GM19025 (cell line): ENCODE measurements around the gene VAT1L.

Experiments used
- ATAC-seq: cut with Tn5 transposase; IDR thresholded peaks from one replicate; pipeline ENCODE4 v1.9.1; 2021; ENCODE audit warnings: mild to moderate bottlenecking, low read depth, moderate library complexity; ENCODE audit not compliant: unreplicated experiment

Gene VAT1L

DNA sequence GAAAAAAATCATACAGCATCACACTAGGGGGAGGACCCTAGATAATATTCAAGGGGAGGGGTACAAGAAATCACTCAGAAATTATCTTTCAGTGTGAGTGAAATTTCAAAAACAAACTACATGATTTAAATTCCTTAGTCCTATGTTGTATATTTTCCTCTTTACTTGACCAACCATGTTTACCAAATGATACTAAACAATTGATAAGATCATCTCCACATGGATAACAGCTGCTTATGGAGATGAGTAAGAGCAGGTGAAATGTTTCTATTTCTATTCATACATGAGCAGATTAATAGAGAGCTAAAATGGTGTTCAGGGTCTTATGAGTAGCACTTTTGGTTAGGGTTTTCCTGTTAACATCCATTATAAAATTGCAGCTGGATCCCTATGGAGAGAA lies 7.3 kb upstream of the VAT1L start:
- ATAC-seq, result no peak

- no peak for ATAC-seq
Measured at GRCh38 chr16:77782694-77783093, 5.7 kb upstream of the VAT1L start.

DNA sequence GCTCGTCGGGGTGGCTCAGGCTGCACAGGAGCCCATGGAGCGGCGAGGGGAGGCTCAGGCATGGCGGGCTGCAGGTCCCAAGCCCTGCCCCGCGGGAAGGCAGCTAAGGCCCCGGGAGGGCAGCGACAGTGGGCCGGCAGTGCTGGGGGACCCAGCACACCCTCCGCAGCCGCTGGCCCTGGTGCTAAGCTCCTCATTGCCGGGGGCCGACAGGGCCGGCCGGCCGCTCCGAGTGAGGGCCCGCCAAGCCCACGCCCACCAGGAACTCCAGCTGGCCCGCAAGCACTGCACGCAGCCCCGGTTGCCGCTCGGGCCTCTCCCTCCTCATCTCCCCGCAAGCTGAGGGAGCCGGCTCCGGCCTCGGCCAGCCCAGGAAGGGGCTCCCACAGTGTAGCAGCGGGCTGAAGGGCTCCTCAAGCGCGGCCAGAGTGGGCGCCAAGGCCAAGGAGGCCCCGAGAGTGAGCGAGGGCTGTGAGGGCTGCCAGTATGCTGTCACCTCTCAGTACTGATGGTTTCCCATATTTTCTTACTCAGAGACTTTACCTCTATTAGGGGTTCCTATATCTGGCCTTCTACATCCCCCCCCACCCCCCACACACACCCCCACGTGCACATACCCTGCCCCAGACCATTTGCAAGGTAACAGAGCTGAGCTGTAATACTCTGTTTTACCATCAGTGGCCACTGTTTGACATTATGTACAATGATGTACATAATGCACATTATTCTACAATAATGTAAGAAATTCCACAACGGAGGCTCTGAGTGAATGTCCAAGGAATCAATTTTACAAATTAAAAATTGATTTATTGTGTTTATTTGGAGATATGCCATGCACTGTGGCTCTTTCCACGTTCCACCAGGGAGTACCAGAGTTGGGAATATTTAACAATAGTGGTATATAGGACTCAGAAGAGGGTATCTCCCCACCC lies 3.7 kb upstream of the VAT1L start:
- ATAC-seq, result no peak

GRCh38 chr16:77785373-77785764 lies 3.0 kb upstream of the VAT1L start:
- no peak for ATAC-seq

DNA sequence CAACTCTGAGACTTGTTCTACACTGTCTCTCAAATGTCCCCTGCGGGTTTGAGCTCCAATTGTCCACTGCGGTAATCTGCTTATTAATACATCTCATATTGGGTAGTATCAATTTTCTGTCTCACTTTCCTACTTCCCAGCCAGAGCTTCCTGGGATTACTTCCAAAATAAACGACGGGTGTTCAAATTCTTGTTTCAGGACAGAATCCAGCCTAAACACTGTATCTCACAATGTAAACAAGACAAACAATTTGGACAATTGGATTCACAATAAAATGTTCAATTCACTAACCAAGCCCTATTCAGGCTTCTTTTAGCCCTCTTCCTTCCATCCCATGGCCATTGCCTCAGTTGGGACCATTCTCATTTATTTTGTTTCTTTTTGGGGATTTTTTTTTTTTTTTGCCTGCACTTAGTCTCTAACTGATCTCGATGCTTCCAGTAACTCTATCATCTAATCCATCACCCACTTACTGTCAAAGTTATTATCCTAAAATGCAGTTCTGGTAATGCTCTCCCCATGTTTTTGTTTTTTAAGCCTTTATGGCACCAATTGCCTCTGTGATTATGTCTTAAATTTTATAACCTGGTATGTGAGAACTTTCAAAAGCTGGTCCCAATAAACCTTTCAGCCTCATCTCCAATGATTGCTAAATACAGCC lies 2.0 kb upstream of the VAT1L start:
- no peak for ATAC-seq

- ATAC-seq, result no peak
Measured at GRCh38 chr16:77787452-77787851, 912 bp upstream of the VAT1L start.

GRCh38 chr16:77789085-77790008 lies 983 bp downstream of the VAT1L start:
- no peak for ATAC-seq

GRCh38 chr16:77790009-77790372 lies 1.6 kb downstream of the VAT1L start:
- ATAC-seq, result no peak

DNA sequence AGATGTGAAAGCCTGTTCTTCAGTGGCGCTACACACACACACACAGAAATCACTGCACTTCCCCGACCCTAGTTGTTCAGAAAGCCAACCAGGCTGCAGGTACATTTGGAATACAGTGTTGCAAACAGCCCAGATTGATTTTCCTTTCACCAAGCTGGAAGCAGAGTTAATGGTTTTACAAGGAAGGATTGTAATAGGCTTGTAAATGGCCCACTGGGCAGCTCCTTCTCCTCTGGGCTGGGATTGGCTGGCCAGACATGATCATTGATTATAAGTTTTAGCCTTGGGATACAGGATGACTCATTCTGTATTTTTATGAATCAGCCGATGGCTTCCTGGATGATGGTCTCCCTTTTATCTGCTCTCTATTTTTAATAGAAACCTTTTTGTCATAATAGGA lies 2.5 kb downstream of the VAT1L start:
- ATAC-seq, result no peak

- no peak for ATAC-seq
Measured at GRCh38 chr16:77793417-77793816, 5.1 kb downstream of the VAT1L start.

GRCh38 chr16:77794586-77794985 lies 6.2 kb downstream of the VAT1L start:
- no peak for ATAC-seq

- no peak for ATAC-seq
Measured at GRCh38 chr16:77801817-77802216, 13.5 kb downstream of the VAT1L start.

GRCh38 chr16:77805398-77805797 lies 17.0 kb downstream of the VAT1L start:
- ATAC-seq, result no peak

DNA sequence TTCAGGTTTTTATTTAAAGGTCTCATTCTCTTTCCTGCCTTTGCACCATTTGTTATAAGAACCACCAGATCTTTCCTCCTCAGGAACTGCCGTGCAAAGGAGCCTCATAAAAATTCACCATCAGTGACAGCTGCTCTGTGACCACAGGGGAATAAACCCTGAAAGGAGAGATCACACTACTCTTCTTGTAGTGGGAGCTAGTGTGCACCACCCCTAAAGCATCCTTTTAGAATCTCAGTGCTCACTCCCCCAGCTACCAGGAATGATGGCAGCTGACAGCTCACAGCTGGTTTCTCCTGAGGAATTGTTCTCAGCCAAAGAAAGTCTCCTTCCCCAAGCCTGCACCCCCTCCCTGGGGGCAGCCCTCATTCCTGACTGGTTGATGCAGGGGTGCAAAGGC lies 18.7 kb downstream of the VAT1L start:
- ATAC-seq, result no peak

DNA sequence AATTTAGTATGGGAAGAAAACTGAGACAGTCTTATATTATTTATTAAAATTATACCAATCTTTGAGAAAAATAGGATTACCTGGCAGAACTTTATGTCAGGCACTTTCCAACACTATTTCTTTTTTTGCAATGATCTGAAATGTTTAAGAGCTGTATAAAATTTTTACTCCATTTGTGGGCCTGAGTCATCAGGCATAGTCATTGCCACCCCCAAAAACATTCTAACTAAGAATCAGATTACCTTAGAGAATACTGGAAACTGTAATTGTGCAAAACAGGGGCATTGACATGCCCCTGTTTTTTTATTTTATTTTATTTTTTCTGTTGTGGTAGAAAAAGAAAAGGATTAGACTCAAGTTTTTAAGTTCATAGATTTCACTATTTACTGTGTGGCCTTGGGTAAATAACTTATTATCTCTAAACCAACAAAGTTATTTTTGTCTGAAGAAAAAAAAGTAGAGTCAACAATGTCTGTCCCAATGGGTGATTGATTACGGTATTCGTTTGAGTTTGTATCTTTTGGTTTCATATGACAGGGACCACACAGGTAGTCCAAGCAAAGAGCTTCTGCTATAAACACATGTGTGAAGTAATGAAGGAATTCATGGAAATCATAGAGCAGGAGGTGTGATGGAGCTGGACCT lies 24.6 kb downstream of the VAT1L start:
- no peak for ATAC-seq

GRCh38 chr16:77816293-77816692 lies 27.9 kb downstream of the VAT1L start:
- no peak for ATAC-seq

DNA sequence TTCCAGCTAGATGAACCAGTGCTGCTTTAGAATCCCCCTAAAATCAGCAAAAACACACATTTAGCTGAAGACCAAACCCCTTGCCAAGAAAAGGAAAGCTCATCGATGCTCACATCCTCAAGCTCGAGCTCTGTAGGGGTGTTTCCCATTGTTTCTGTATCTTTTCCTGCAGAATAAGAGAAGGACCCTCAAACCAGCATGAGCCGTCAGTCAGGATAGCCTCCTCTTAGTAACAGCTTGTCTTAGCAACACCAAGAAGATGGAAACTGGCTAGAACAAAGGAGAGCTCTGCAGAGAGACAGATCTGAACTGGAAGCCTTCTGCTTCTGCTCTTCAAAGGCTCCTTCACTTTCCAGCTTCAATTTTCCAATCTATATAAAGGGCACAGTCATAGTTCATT lies 32.0 kb downstream of the VAT1L start:
- ATAC-seq, result no peak

DNA sequence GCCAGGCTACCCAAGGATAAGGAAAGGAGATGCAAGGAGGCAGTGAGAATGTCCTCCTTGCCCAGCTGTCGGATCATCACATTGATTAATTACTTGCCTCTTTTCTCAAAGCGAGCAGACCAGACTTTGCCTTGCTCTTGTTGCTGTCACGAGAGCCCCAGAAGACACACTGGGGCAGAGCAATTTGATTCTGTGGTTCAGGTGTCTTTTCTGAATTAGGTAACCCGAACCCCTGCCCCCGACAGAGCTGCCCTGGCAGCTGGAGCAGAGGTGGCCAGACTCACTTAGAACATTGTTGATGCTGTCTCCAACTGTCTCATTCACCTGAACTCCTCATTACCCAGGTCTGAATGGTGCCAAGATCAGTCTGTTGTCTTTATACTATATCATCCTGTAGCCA lies 34.3 kb downstream of the VAT1L start:
- ATAC-seq, result no peak

DNA sequence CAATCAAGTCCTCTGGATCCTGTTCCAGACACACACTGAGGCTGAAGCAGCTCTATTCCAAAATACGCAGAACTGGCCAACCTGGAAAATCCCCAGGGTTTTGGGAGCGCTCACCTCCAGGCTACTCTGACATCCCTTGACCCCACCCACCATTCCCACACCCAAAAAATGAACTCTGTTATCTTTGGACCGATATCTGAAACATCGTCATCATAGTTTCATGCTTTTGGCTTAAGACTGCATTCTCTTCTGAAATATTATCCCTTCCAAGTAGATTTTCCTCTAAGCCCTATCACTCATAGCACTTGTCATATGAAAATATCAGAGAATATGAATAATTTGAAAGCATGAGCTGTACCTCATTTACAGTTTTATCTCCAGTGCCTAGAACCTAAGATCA lies 34.7 kb downstream of the VAT1L start:
- ATAC-seq, result no peak

- ATAC-seq, result no peak
Measured at GRCh38 chr16:77825196-77825595, 36.8 kb downstream of the VAT1L start.

DNA sequence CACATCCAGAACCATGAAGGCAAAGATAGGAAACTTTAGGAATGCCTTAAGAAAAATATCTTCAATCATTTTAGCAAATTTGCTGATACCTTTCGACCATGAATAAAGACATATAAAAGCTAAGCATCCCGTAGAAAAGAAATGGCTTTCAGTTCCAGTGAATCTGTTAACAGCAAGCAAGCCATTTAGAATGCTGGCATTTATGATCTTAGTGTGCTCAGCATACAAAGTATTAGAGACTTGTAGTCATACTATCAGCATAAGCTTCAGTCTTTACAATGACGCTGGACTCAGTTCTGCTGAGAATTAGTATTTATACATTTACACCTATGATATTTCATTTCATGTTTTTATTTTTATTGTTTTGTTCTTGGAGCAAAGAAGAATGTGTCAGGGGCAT lies 38.7 kb downstream of the VAT1L start:
- no peak for ATAC-seq
